Esophagus (tissue), 2 donors: ENCODE data around the gene NDUFS7. TPM values are rescaled to one million over a fixed set of nuclear protein-coding genes. Genes with fewer than 3 reads are reported as not detected.

ENCODE experiments used
- H3K27ac ChIP-seq, 2 donors: one replicate each; pipeline ENCODE4 v1.5.1; 2013; ENCODE audit warnings: low read depth in 2 of 2, mild to moderate bottlenecking in 2 of 2, inconsistent platforms in 1 of 2, low read length in 1 of 2, moderate library complexity in 1 of 2
- H3K27me3 ChIP-seq, 2 donors: one replicate each; pipeline ENCODE4 v1.6.1; 2013; ENCODE audit warnings: low read length in 2 of 2, control low read depth in 1 of 2, mild to moderate bottlenecking in 1 of 2; ENCODE audit not compliant: insufficient read depth in 2 of 2, control insufficient read depth in 1 of 2
- H3K36me3 ChIP-seq, 2 donors: one replicate each; pipeline ENCODE4 v1.6.1; 2013; ENCODE audit warnings: low read length in 1 of 2; ENCODE audit not compliant: control insufficient read depth in 2 of 2, insufficient read depth in 2 of 2
- H3K4me1 ChIP-seq, 2 donors: one replicate each; pipeline ENCODE4 v1.6.1; 2013; ENCODE audit warnings: low read length in 1 of 2; ENCODE audit not compliant: control insufficient read depth in 2 of 2, insufficient read depth in 2 of 2
- H3K4me3 ChIP-seq, 2 donors: one replicate each; pipeline ENCODE4 v1.5.1; 2013; ENCODE audit warnings: low read length in 2 of 2, mild to moderate bottlenecking in 2 of 2, low read depth in 1 of 2, moderate library complexity in 1 of 2
- H3K9me3 ChIP-seq, 2 donors: one replicate each; pipeline ENCODE4 v1.6.1; 2013; ENCODE audit warnings: mild to moderate bottlenecking in 2 of 2, low read depth in 1 of 2, low read length in 1 of 2, moderate library complexity in 1 of 2; ENCODE audit not compliant: control insufficient read depth in 2 of 2, insufficient read depth in 1 of 2
- WGBS, 2 donors: extraction: QIAGEN DNeasy Blood & Tissue Kit; methylation state at CpG; one replicate each; pipeline ENCODE4 v1.1.7; 2013; 5-methylcytosine and 5-hydroxymethylcytosine counted together
- polyA plus RNA-seq, 2 donors: library from polyadenylated mRNA; stranded (reverse); fragments of 200-250 nt; gene quantifications; one replicate each; pipeline ENCODE4 v1.2.3, GENCODE V29; 2013
- donor health status: healthy with polysubstance abuse.
- donor health status: Bipolar disorder and iron deficiency.

NDUFS7 gene
- polyA plus RNA-seq, 2 donors: 106 to 160 TPM

DNA sequence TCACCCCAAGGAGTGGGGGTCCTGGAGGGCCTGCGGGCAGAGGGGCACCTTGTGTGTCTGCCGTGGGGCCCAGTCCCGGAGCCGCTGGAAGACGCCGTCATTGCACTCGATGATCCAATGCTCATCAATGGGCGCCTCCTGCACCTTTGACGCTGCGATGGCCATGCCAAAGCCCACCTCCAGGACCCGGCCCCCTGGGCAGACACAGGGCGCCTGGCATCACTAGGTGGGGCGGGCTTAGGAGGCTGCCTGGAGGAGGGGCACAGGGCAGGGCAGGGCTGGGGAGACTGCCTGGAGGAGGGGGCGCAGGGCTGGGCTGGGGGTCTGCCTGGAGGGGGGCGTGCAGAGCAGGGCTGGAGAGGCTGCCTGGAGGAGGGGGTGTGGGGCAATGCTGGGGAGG is 16.0 kb downstream of the NDUFS7 start:
- 90 to 92% methylated on average over 15 of the region's 15 CpGs for WGBS, 2 donors
- Histone ChIP-seq H3K4me1 (peaks cover 11 to 21% of the 10 kb centered on the region in 2 donors), H3K27me3 (no peaks in the 10 kb centered on the region), H3K4me3 (no peak overlapping the region), H3K36me3 (no peaks in the 10 kb centered on the region), H3K9me3 (no peaks in the 10 kb centered on the region), H3K27ac (no peak overlapping the region)

- H3K4me3 ChIP-seq: peak overlapping the region; percentile 45 to 62
- H3K27ac ChIP-seq: no peak overlapping the region
- no peaks in the 10 kb centered on the region for H3K9me3 ChIP-seq
- 19 to 21% methylated on average over 33 to 36 of the region's 36 CpGs for WGBS, 2 donors
- no peaks in the 10 kb centered on the region for H3K27me3 ChIP-seq
- H3K36me3 ChIP-seq: no peaks in the 10 kb centered on the region
- H3K4me1 ChIP-seq: peaks cover 10 to 14% of the 10 kb centered on the region in 2 donors
These were observed 16.8 kb downstream of the NDUFS7 start for GRCh38 chr19:1400281-1401137.

DNA sequence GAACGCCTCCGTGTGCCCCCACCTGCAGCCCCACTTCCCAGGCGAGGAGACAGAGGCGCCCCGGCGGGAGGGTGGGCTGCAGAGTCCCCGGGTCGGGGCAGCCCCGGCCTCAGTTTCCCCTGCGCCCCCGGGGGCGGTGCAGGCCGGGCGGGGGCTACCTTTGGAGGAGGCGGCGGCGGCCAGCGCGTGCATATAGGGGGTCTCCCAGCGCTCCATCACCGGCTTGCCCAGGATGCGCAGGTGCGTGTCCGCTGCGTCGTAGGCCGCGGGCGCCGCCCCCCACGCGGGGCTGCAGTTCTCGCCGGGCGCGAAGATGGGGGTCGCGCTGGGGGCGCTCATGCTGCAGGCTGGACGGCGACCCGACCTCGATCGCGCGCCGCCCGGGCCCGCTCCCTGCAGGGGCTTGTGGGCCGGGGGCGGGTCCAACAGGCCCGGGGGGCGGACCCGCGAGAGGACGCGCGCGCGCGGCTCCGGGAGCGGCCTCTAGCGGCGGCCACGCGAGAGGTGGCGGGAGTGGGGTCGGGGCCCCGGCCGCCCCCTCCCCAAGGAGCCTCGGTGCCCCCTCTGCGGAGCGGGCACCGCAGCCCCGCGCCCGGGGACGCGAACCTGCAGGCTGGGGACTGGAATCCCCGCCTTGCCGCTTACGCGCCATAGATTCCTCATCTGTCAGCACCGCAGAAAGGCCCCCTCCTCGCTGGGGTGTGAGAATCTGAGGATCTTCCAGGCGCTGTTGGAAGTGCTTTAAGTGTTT is 17.6 kb downstream of the NDUFS7 start, which contains the start of gene GAMT:
GAMT (minus strand) TSS at position 405 of the 751 bp plus-strand sequence; CDS start at position 339, 66 bp downstream.
- Histone ChIP-seq H3K4me3 (peak within 1 kb of the TSS; percentile 45 to 62), H3K9me3 (no peaks in the 10 kb centered on the region), H3K27me3 (no peaks in the 10 kb centered on the region), H3K27ac (peak within 1 kb of the TSS in 1 of 2 donors; percentile 28), H3K36me3 (no peaks in the 10 kb centered on the region), H3K4me1 (peaks cover 7 to 8% of the 10 kb centered on the region in 2 donors)
- 1 to 2% methylated on average over 41 to 87 of the region's 87 CpGs for WGBS, 2 donors

DNA sequence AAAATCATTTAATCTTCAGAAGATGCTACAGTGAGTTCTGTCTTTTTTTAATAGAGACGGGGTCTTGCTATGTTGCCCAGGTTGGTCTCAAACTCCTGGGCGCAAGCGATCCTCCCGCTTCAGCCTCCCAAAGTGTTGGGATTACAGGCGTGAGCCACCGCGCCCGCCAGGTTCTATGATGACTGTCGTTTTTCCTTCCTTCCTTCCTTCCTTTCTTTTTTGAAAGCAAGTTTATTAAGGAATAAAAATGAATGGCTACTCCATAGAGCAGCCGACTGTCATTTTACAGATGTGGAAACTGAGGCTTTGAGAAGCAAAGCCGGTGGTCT is 18.1 kb downstream of the NDUFS7 start:
- Histone ChIP-seq H3K36me3 (no peaks in the 10 kb centered on the region), H3K4me3 (no peak overlapping the region), H3K27ac (no peak overlapping the region), H3K27me3 (no peaks in the 10 kb centered on the region), H3K9me3 (no peaks in the 10 kb centered on the region), H3K4me1 (peaks cover 3 to 7% of the 10 kb centered on the region in 2 donors)
- WGBS, 2 donors: 57 to 60% methylated on average over 11 of the region's 11 CpGs

GRCh38 chr19:1402411-1403070 is 18.8 kb downstream of the NDUFS7 start:
- H3K36me3 ChIP-seq: no peaks in the 10 kb centered on the region
- WGBS, 2 donors: 38 to 43% methylated on average over 24 to 25 of the region's 25 CpGs
- peak overlapping the region in 1 of 2 donors; percentile 38 for H3K27ac ChIP-seq
- H3K27me3 ChIP-seq: no peaks in the 10 kb centered on the region
- H3K4me3 ChIP-seq: no peak overlapping the region
- H3K4me1 ChIP-seq: peaks cover 3 to 7% of the 10 kb centered on the region in 2 donors
- no peaks in the 10 kb centered on the region for H3K9me3 ChIP-seq

DNA sequence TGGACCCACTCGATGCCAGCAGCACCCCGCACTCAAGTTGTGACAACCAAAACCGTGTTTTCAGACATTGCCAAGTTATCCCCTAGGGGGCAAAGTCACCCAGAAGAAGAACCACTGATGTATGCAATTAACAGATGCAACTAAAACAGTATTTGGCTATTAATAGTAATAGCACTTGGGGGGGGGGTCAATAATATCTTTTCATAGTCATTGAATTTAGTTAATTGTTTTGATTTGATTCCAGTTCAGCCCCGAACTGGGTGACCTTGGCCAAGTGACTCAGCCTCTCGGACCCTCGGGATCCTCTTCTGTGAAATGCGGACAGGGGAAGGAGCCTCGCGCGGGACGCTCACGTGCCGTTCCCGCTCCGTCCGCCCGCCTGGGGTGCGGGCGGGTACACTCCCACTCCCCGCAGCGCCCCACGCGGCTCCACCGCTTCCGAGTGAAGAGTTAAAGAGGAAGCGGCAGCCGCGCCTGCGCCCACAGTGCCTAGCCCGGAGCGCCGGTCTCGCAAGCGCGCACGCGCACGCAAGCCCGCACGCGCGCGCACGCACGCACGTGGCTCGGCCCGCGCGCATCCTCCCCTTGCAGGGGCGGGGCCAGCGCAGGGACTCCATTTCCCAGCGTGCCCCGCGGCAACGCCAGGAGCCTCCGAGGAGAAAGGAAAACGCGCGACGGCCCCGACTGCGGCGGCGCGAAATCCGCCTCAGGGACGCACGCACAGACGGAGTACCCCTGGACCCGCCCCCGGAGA is 23.2 kb downstream of the NDUFS7 start:
- Histone ChIP-seq H3K4me3 (peak overlapping the region; percentile 87 to 97), H3K9me3 (no peaks in the 10 kb centered on the region), H3K4me1 (peaks cover 23 to 31% of the 10 kb centered on the region in 2 donors), H3K27me3 (no peaks in the 10 kb centered on the region), H3K27ac (peak overlapping the region; percentile 88 to 97), H3K36me3 (peaks cover 0 to 3% of the 10 kb centered on the region in 2 donors)
- WGBS, 2 donors: 1% methylated on average over 49 to 72 of the region's 72 CpGs

- H3K36me3 ChIP-seq: peaks cover 0 to 6% of the 10 kb centered on the region in 2 donors
- peaks cover 29 to 36% of the 10 kb centered on the region in 2 donors for H3K4me1 ChIP-seq
- 0% methylated on average over 43 to 121 of the region's 121 CpGs for WGBS, 2 donors
- no peaks in the 10 kb centered on the region for H3K27me3 ChIP-seq
- H3K9me3 ChIP-seq: no peaks in the 10 kb centered on the region
- H3K4me3 ChIP-seq: peak within 1 kb of the TSS; percentile 87 to 97
- H3K27ac ChIP-seq: peak within 1 kb of the TSS; percentile 95 to 97
These were observed 24.0 kb downstream of the NDUFS7 start, which contains the start of gene DAZAP1 for GRCh38 chr19:1407528-1408299. Gene DAZAP1 (plus strand): TSS chr19:1407586. CDS start chr19:1407774, 188 bp downstream.

- Histone ChIP-seq H3K4me3 (peak overlapping the region; percentile 87 to 97), H3K27me3 (no peaks in the 10 kb centered on the region), H3K27ac (peak overlapping the region; percentile 95 to 97), H3K36me3 (peaks cover 0 to 15% of the 10 kb centered on the region in 2 donors), H3K4me1 (peaks cover 29 to 40% of the 10 kb centered on the region in 2 donors), H3K9me3 (no peaks in the 10 kb centered on the region)
- WGBS, 2 donors: 0 to 1% methylated on average over 63 to 69 of the region's 69 CpGs
These were observed 24.8 kb downstream of the NDUFS7 start for GRCh38 chr19:1408300-1409203.
